GM23338 (cell line): ENCODE data around the gene GASK1B. TPM values are rescaled to one million over a fixed set of nuclear protein-coding genes. Genes with fewer than 3 reads are reported as not detected.

Experiments used
- ATAC-seq: fragments of 200-7000 bp; cut with Tn5 transposase; 3 replicates; pipeline ENCODE4 v1.9.1; 2020
- DNase-seq: peaks from one replicate; pipeline ENCODE4 v3.0.0-alpha.2; 2015; ENCODE audit warnings: low spot score
- H2AFZ ChIP-seq: fragments of 200-600 bp; sonication (generic); 2 replicates; pipeline ENCODE4 v1.8.0; 2016; ENCODE audit warnings: antibody characterized with exemption, mild to moderate bottlenecking, moderate library complexity
- H3F3A ChIP-seq: fragments of 200-600 bp; sonication (generic); replicated peaks from 2 replicates; pipeline ENCODE4 v1.8.0; 2017; ENCODE audit warnings: antibody characterized with exemption, mixed run types, low read depth
- H3K27ac ChIP-seq: fragments of 200-600 bp; sonication (generic); 2 replicates; pipeline ENCODE4 v1.6.1; 2016; ENCODE audit warnings: low read depth
- H3K27me3 ChIP-seq: fragments of 200-600 bp; sonication (generic); 2 replicates; pipeline ENCODE4 v1.8.0; 2016; ENCODE audit warnings: mild to moderate bottlenecking, mixed run types, moderate library complexity; ENCODE audit not compliant: insufficient read depth
- H3K36me3 ChIP-seq: fragments of 200-600 bp; sonication (generic); 2 replicates; pipeline ENCODE4 v1.8.0; 2016; ENCODE audit warnings: mild to moderate bottlenecking; ENCODE audit not compliant: insufficient read depth
- H3K4me1 ChIP-seq: fragments of 200-600 bp; sonication (generic); 2 replicates; pipeline ENCODE4 v1.8.0; 2016; ENCODE audit warnings: mild to moderate bottlenecking, moderate library complexity; ENCODE audit not compliant: insufficient read depth
- H3K4me2 ChIP-seq: fragments of 200-600 bp; sonication (generic); 2 replicates; pipeline ENCODE4 v1.7.1; 2017; ENCODE audit warnings: mixed run types
- H3K4me3 ChIP-seq: fragments of 200-600 bp; sonication (generic); 2 replicates; pipeline ENCODE4 v1.6.1; 2016; ENCODE audit warnings: mixed run types
- H3K79me2 ChIP-seq: fragments of 200-600 bp; sonication (generic); replicated peaks from 2 replicates; pipeline ENCODE4 v1.8.0; 2017; ENCODE audit warnings: mild to moderate bottlenecking; ENCODE audit not compliant: insufficient read depth
- H3K9me2 ChIP-seq: fragments of 200-600 bp; sonication (generic); 2 replicates; pipeline ENCODE4 v1.8.0; 2017; ENCODE audit not compliant: insufficient read depth
- H4K20me1 ChIP-seq: fragments of 200-600 bp; sonication (generic); replicated peaks from 2 replicates; pipeline ENCODE4 v1.8.0; 2017; ENCODE audit warnings: mild to moderate bottlenecking; ENCODE audit not compliant: insufficient read depth
- H3K27ac Mint-ChIP-seq: 2 replicates; pipeline ENCODE4 v1.8.0; 2020; ENCODE audit warnings: inconsistent platforms, mild to moderate bottlenecking, moderate library complexity, mixed read lengths
- H3K27me3 Mint-ChIP-seq: 3 replicates; pipeline ENCODE4 v1.8.0; 2022; ENCODE audit warnings: low read depth, mild to moderate bottlenecking, moderate library complexity, mixed read lengths, inconsistent platforms; ENCODE audit not compliant: insufficient read depth, poor library complexity
- H3K36me3 Mint-ChIP-seq: 3 replicates; pipeline ENCODE4 v1.8.0; 2021; ENCODE audit warnings: low read depth, mild to moderate bottlenecking, inconsistent platforms, moderate library complexity, mixed read lengths
- H3K4me1 Mint-ChIP-seq: 3 replicates; pipeline ENCODE4 v1.8.0; 2020; ENCODE audit warnings: mild to moderate bottlenecking, inconsistent platforms, mixed read lengths
- H3K4me3 Mint-ChIP-seq: 3 replicates; pipeline ENCODE4 v1.8.0; 2021; ENCODE audit warnings: moderate library complexity, mild to moderate bottlenecking, inconsistent platforms, mixed read lengths
- H3K9me3 Mint-ChIP-seq: 3 replicates; pipeline ENCODE4 v1.8.0; 2020; ENCODE audit warnings: moderate library complexity, mild to moderate bottlenecking, inconsistent platforms, mixed read lengths
- CREB1 ChIP-seq: fragments of 250-450 bp; sonication (Bioruptor Pico); IDR thresholded peaks from 2 replicates; pipeline ENCODE4 v1.5.0; 2020; ENCODE audit warnings: low read depth, mild to moderate bottlenecking, moderate library complexity
- CTCF ChIP-seq, 2 experiments: fragments of 200-600 bp in 1 of 2; sonication (generic) in 1 of 2; conservative IDR thresholded peaks; 2 replicates each; pipeline versions ENCODE4 v1.5.1 to v1.6.1; 2016 to 2017; ENCODE audit warnings: antibody characterized with exemption in 2 of 2, low read depth in 2 of 2, mild to moderate bottlenecking in 2 of 2, moderate library complexity in 1 of 2
- ETS1 ChIP-seq: IDR thresholded peaks from 2 replicates; pipeline ENCODE4 v1.6.1; 2016; ENCODE audit warnings: antibody characterized with exemption
- EZH2 ChIP-seq: fragments of 200-600 bp; sonication (generic); IDR thresholded peaks from one replicate; pipeline ENCODE4 v1.8.0; 2017; ENCODE audit warnings: antibody characterized with exemption, mild to moderate bottlenecking, low read depth; ENCODE audit not compliant: unreplicated experiment
- EZH2phosphoT487 ChIP-seq: fragments of 200-600 bp; sonication (generic); IDR thresholded peaks from one replicate; pipeline ENCODE4 v1.8.1; 2018; ENCODE audit warnings: antibody characterized with exemption; ENCODE audit not compliant: unreplicated experiment
- NANOG ChIP-seq: IDR thresholded peaks from 2 replicates; pipeline ENCODE4 v1.6.1; 2016; ENCODE audit warnings: antibody characterized with exemption, borderline replicate concordance
- STAT1 ChIP-seq: IDR thresholded peaks from one replicate; pipeline ENCODE4 v1.6.1; 2016; ENCODE audit warnings: antibody characterized with exemption; ENCODE audit not compliant: unreplicated experiment
- ZNF114 ChIP-seq: fragments of 250-450 bp; sonication (Bioruptor Pico); IDR thresholded peaks from 2 replicates; pipeline ENCODE4 v1.5.0; 2020; ENCODE audit warnings: mild to moderate bottlenecking, moderate library complexity
- ZNF462 ChIP-seq: fragments of 250-450 bp; sonication (Bioruptor Pico); IDR thresholded peaks from 2 replicates; pipeline ENCODE4 v1.5.0; 2020; ENCODE audit warnings: mild to moderate bottlenecking, moderate library complexity
- polyA plus RNA-seq: library from polyadenylated mRNA; unstranded; fragments of >200 nt; fragmentation: Nextera tagmentation; extraction: Ambion mirVana; gene quantifications from 2 replicates; pipeline ENCODE4 v1.2.1, GENCODE V29; 2016
- total RNA-seq: library from RNA; depleted of rRNA; stranded (reverse); fragments of >200 nt; shearing (Covaris generic); gene quantifications from 2 replicates; pipeline ENCODE4 v1.2.3, GENCODE V29; 2014

Gene GASK1B
- total and polyA plus RNA-seq, 2 experiments from 2014 or later: not detected

GRCh38 chr4:158190718-158191117 is 17.9 kb upstream of the GASK1B start:
- H3K4me3 ChIP-seq: no peak overlapping the region

More at GRCh38 chr4:158190718-158191117, 17.9 kb upstream of the GASK1B start:
- Mint-ChIP-seq H3K4me3 (no peak overlapping the region), H3K36me3 (no peaks in the 10 kb centered on the region), H3K27ac (no peak overlapping the region), H3K4me1 (no peaks in the 10 kb centered on the region), H3K27me3 (no peaks in the 10 kb centered on the region), H3K9me3 (no peaks in the 10 kb centered on the region)
- TF ChIP-seq STAT1 (no peak), ZNF114 (CRISPR knock-in tag) (no peak), CREB1 (CRISPR knock-in tag) (no peak), CTCF (conservative IDR thresholded peaks at IDR 0.05; ENCODE audit: low read depth in 2 of 2) (no peak), EZH2phosphoT487 (no peak), ZNF462 (CRISPR knock-in tag) (no peak), EZH2 (no peak), ETS1 (no peak), NANOG (no peak)
- ATAC-seq (no peak), DNase-seq (no peak)
- Histone ChIP-seq H3K27me3 (no peaks in the 10 kb centered on the region), H3K36me3 (no peaks in the 10 kb centered on the region), H3K9me2 (no peaks in the 10 kb centered on the region), H3K79me2 (no peaks in the 10 kb centered on the region), H3K27ac (no peak overlapping the region), H3K4me1 (no peaks in the 10 kb centered on the region), H4K20me1 (no peaks in the 10 kb centered on the region), H3F3A (no peaks in the 10 kb centered on the region), H2AFZ (no peak overlapping the region), H3K4me2 (no peak overlapping the region)
